ENCODE measurements around the gene HIVEP3.

The HIVEP3 gene

DNA sequence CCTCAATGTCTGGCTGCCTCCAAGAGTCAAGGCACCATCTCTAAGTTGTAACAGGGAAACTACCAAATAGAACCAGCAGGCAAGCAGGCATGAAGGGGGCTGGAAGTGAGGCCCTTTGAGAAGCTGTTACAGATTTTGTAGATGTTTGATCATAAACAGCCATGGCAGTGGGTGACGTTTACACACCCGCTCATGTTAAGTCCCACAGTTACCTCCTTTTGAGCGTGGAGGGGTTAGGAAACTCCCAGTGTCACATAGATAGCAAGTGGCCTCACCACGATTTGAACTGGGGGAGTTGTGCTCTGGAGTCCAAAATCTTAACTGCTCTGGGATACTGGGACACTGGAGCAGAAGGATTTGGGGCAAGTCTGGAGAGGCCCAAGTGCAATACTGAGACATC is 192.4 kb downstream of the HIVEP3 start:
- no peak for DNase-seq

DNA sequence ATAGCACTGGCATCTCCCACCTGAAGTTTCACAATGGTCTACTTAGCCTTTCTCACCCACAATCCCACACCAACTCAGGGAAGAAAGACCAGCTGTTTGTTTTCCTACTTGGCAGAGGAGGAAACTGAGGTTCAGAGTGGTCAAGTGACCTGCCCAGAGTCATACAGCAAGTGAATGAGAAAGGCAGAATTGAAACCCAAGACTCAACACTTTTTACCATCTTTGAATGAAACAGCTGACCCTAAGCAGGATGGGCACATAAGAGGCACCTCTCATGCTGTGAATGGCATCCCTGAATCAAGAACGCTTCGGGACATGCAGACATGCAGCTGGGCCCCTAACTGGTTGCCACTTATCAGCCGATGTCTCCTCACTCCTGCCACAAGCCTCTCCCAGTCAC is 193.8 kb downstream of the HIVEP3 start:
- no peak for DNase-seq

DNA sequence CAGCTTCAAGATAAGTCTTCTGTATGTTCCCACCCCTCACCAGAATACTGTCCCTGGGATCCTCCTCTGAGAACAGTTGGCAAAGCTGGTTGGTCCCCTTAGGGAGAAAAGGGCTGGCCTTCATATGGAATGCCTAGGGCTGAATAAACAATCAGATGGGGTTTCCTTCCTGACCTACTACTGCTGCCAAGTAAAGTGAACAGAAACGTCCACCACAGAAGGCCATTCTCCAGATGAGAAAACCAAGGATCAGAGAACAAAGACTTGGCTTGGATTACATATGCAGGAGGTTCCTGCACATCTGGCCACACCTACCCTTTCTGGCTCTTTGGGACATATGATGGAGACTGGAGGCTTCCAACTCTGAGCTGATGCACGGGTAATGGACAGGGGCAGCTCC is 194.5 kb downstream of the HIVEP3 start:
- DNase-seq: no peak

DNA sequence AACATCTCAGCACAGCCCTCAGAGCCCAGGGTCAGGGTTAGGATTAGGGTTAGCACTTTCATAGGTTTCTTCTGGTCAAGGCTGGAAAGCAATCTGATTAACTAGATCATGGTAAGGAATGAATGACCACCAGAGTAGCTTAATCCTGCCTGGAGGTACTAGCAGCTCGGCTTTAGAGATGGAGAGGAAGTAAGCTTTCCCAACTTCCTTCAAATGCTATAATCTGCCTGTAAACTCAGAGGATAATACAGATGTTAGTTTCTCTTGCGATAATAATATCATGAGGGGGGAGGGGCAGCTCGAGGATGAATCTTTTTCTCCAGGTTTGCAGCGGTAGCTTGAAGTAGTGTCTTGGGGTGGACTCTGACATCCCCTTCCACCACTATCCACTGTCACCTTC is 194.9 kb downstream of the HIVEP3 start:
- DNase-seq: no peak

DNA sequence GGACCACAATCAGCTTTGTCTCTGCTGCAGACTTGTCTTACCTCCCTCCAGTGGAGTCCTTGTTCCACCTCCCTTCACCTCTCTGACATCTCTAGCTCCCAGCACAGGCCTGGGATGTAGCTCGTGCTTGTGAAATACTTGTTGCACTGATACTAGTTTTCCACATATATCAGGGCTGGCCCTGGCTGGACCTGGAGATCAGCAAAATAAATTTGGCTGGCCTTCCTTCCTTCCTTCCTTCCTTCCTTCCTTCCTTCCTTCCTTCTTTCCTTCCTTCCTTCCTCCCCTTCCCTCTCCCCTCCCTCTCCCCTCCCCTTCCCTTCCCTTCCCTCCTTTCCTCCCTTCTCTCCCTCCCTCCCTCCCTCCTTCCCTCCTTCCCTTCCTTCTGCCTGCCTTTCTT is 196.5 kb downstream of the HIVEP3 start:
- no peak for DNase-seq

DNA sequence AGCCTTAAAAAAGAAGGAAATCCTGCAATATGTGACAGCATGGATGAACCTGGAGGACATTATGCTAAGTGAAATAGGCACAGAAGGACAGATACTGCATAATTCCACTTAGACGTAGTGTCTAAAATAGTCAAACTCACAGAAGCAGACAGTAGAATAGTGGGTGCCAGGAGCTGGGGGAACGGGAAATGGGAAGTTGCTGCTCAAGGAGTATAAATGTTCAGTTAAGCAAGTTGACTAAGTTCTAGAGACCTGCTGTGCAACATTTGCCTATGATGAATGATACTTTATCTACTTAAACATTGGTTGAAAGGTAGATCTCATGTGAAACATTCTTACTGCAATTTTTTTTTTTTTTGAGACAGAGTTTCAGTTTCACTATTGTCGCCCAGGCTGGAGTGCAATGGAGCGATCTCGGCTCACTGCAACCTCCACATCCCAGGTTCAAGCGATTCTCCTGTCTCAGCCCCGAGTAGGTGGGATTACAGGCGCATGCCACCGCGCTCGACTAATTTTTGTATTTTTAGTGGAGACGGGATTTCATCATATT is 197.8 kb downstream of the HIVEP3 start:
- DNase-seq: no peak

DNA sequence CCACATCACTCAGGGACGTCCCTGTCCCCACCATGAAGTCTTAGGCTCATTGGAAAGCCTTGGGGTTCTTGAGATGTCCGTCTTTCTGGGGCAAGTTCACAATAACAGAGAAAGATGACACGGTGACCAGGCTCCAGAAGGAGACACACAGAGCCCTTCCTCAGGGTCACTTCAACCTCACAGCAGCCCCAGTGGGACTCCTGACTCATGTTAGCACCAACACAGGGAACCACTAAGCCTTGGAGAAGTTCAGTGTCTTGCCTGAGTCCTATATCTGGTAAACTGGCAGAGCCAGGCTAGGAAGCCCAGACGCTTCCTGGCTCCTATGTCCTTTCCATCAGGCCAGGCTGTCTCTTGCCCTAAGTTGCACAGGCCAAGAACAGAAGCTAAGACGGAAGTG is 199.1 kb downstream of the HIVEP3 start:
- no peak for DNase-seq

DNA sequence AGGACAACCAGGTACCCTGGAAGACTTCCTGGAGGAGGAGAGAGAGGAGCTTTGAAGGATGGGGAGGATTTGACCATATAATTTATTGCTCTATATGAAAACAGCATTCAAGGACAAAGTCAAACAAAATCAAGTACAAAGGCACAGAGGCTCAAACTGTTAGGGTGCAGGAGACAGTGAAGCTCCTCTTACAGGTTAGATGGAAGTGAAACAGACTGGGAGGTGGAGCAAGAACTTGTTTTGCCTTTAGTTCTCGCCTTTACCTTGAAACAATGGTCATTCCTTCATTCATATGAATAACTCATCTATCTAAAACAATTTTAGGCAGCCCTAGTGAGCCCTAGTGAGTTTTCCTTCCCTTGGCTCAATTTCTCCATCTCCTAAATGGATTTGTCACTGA is 199.6 kb downstream of the HIVEP3 start:
- no peak for DNase-seq

DNA sequence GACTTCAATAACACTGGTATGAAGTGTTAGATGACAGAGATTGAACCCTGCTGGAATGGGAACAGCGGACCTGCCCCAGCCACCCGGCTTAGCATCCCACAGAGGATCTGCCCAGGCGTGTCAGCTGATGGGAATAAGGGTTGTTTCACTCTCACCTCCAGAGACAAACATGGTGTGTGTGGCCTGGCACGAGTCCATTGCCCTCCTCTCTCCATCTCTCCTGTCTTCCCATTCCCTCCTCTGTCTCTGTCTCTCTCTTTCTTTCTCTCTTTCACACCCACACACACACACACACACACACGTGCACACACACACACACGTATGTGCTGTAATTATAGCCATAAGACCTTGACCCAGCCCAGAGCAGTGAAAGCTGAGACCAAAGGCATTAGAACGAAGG is 200.2 kb downstream of the HIVEP3 start:
- no peak for DNase-seq

DNA sequence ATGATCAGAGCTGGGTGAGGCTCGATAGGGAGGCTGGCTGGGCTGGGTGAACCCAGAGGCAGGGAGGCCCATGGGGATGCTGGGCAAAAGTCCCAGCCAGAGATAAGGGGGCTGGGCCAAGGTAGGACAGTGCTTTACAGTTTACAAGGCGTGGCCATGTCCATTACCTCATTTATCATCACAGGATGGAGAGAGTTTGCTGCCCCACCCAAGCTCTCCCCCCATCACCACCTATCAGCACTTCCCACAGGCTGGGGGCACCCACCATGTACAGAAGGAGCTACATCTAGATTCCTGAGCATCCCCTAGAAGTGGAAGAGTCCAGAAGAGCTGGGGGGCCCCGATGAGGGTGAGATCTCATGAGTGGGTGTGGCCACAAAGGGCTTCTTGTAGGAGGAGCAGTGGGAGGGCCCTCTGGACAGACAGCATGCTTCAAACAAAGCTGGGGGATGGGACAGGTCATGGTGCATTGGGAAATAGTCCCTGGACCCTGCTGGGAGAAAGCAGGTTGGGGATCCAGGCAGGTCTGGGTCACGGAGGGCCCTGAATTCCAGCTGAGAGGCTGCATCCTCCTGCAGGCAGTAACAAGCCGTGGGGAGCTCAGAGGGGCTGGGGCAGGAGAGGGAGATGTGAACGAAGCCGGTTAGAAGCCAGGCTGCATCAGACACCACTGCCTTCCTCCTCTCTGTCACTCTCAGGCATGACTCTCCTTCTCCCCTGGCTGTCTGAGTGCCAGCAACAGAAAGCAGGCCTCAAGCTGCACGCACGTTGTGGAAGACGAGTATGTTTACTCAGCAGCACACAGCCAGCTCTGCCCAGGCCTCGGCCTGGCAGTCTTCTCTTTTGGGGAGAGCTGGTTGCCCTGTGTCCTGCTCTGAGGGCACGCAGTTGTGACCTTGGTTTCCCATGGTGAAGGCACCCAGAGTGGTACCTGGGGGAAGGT is 202.3 kb downstream of the HIVEP3 start:
- no peak for DNase-seq

DNA sequence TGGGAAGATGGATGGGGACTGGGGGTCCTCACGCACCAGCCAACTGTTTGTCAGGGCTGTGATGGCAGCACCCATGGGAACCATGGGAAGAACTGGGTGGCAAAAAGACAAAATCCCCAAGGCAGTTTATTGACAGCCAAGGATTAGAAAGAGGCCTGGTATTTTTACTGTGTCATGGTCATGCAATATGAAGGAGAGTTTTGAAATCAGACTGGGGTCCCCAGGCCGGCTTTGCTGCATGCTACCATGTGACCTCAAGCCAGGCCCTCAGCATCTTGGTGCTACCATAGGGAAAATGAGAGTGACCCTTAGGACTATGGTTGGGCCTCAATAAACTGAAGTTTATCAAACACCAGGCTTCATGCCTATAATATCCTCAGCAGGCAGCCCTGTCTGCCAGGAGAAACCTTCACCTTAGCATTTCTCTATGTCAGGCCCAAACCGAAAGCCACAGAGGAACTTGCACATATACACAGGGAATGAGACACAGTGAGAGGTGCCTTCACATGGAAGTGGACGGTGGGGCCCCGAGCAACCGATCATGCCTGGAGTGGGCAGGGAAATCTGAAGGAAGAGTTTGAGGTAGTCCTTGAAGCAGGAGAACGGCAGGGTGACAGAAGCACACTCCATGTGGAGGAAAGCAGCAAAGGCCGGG is 203.2 kb downstream of the HIVEP3 start:
- no peak for DNase-seq

DNA sequence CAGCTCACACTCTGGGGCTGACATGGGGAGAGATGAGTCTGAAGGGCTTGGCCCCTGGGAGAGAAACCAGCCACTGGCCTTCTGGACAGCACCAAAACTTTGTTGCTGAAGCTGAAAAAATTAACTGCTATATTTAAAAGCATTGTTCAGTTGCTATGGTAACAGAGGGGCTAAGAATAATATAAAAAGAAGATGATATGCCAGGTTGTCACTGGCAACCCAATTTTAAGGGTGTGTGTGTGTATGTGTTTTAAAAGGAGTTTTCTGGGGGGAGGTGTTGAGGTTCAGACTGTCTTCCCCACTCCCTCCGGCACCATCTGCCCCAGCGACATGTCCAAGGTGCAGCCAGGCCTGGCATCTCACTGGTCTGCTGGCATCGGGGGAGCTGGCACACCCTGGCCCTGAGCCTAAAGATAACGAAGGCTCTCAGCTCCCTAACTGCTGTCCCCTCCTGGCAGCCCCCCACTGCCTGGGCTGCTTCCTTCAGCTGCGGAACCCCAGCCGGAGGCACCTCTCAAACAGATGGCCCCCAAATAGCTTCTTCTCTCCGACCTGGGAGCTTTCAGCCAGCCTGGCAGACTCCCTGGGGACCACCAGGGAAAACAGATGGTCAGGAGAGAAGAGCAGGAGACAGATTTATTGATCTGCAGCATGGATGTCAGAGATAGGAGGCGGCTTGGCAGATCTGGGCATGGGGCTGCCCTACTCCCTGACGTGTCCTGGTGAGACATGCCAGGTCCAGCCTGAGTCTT is 203.9 kb downstream of the HIVEP3 start:
- no peak for DNase-seq

DNA sequence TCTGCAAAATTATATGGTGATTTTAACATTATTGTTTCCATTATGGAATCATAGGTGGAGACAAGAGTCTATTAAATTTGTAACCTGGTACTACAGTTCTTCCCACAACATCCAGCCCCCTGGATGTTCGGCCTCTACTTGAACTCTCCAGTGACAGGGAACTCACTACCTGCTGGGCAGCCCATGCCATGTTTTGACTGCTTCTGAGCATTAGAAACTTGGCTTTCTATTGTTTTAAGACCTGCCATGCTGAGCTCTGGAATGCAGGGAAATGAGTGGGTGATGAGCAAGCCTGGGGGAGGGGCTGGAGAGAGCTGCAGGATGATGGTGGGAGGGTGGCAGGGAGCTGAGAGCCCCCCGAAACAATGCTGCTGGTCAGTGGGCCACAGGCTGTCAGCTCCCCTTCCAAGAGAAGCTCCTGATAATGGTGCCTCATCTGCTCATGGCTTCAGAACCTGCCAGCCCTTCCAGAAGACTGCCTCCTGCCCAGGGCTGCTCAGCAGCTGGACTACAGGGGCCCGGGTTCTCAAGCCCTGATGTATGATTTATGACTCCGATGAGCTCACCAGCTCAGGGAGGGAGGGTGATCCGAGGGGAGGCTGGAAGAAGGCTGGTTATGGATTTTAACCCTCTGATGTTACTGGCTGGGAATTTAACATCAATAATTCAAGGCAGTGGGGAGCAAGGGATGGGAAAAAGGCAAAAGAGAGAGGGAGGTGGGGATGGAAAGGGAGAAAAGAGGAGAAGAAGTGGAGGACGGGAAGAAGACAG is 205.0 kb downstream of the HIVEP3 start:
- DNase-seq: no peak

DNA sequence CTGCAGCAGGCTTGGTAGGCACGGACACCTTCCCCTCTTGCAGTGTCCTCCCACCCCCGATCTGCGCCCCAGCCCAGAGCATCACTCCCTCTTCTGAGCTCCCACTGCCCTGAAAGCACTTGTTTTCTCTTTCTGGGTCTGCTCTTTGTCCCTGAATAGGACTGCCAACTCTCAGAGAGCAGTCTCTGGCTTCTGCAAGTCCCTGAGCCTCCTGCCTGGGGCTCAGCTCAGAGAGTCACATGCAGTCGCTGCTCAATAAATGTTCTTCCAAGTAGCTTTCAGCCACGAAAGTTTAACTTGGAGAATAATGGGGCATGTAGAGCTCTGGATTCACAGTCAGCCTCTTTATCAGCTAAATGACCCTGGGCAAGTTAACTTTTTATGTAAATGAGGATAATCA is 205.6 kb downstream of the HIVEP3 start:
- DNase-seq: no peak

DNA sequence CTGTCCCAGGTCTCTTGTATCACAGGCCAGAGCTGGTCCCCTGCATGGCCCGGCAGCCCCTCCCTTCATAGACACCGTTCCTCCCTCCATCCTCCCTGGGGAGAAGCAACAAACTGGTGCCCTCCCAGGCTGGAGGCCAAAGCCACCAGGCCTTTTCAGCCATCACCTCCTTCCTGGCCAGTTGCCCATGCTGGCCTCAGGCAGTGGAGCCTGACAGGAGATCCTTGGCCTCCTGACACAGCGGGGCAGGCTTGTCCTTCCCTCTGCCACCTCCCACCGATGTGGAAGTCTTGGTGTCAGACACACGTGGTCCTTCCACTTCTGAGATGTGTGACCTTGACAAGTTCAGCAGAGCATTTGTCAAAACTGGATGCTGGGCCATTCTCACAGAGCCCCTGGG is 206.0 kb downstream of the HIVEP3 start:
- no peak for DNase-seq

DNA sequence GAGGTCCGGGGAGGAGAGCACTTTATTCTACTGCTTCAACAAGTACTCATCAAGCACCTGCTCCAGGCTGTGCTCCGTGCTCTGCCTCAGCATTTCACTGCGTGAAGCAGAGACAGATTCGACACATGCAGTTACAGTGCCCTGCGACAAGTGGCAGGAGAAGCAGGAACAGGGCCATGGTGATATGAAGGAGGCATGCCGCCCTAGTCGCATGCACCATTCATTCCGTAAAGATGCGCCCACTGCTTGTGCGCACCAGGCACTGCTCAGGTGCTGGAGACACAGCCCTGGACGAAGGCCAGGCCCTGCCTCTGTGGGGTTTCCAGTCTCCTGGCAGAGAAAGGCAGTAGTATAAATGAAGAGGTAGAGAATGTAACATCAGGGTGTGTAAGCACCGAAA is 206.6 kb downstream of the HIVEP3 start:
- no peak for DNase-seq

DNA sequence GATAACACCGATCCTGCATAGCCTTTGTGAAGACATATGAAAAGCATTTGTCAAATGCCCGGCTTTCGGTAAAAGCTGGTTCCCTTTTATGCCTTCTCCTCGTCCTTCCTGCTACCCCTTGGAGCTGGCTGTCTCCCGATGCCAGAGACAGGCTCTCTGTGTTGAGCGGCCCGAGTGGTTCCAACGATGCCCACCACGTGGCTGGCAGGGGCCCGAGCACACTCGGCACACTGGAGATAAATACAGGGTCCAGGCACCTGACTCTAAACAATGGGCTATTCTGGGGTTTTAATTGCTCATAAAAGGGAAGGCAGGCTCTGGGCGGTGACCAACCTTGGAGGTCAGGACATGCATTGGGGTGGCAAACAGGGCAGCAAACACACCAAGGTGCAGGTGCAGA is 207.1 kb downstream of the HIVEP3 start:
- no peak for DNase-seq

DNA sequence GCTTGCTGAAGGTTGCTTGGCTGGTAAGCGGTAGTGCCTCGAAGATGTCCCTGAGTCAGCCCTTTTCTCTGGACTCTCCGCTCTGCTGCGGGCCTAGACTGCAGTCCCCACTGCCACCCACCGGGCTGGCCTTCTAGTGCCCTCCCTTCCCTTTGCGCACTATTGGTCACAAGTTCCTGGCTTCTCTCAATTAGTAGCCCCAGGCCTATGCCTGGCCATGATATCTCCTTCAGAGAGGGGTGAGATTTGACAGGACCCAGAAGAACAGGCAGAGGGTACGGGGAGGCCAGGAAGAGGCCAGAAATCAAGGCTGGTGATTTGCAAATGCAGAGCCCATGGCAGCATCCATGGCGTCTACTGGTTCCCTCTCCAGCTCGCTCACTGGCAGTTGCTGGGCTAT is 207.7 kb downstream of the HIVEP3 start:
- DNase-seq: no peak

DNA sequence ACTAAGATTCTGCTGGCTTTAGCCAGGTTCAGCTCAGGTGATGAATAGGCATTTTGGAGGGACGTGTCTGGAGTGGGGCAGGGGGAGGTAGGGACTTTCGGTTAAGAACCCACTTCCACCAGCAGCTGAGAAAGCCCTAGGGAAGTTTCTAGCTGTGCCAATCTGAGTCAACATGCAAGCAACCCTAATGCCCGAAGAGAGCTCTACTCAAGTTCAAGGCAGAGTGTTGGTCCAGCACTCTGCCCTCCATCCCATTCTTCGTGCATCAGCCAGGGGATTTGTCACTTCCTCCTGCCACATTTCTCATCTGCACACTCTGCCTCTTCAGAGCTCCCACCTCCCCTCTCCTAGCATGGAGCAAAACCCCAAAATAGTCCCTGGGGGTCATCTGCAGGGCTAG is 208.8 kb downstream of the HIVEP3 start:
- DNase-seq: no peak

DNA sequence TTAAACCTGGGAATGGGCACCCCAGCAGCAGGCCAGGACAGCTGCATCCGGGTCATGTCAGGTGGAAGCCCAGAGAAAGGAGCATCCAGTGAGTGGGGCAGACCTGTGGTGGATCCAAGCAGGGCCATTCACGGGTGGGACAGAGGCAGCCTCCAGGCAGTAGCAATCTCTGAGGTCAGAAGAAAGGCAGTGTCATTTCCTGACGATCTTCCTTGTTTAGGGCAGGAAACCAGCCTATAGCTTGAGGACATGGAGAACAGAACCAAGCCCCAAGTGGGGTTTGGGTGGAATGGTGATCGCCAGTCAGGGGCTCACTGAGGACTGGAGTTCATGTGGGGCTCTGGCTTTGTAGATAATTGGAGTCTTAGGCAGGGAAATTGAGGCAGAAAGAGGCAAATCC is 209.4 kb downstream of the HIVEP3 start:
- DNase-seq: no peak

DNA sequence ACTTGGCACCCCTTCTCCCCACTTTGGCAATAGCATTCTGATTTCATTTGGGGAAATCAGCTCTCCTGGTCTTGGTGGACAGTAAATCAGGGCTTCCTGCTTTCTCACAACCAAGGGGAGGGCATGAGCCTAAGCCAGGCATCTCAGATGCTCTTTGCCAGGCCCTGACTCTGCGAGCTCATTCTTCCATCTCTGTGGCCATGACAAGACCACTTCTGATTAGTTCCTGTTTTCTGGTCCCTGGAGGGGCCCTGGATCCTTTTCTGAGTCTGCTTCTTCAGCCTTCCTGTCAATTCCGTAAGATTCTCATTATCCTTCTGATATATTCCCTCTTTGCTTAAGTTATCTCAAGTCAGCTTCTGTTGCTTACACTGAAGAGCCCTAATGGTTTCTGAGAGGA is 210.4 kb downstream of the HIVEP3 start:
- no peak for DNase-seq

DNA sequence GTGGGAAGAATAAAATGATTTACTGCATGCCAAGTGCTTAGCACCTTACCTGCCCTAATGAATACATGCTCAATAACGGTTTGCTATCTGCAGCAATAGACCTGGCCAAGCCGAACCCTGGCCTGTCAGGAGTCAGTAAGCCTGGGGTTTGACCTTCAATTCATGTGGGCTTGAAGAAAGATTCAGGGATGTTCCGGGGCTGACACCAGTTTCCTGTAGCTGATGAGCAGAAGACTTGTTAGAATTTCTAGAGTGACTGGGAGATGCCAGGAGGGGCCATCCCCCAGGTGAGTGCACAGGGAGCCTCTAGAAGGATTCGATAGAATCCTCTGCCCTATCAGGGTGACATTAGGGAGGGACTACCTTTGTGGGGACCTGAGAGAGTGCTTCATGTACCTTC is 210.9 kb downstream of the HIVEP3 start:
- no peak for DNase-seq

DNA sequence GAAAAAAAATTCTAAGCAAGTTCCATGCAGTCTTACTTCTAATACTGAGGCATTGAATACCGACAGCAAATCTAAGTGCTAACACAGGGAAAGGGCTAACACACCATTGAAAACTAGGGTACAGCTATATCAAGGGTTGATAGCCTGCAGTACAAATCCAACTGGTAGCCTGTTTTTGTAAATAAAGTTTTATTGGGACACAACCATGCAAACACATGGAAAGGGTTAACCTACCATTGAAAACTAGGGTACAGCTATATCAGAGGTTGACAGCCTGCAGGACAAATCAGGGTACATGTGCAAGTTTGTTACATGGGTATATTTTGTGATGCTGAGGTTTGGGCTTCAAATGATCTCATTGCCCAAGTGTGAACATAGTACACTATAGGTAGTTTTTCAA is 212.9 kb downstream of the HIVEP3 start:
- DNase-seq: no peak

All from activated CD4-positive, alpha-beta T cell treated with anti-CD3 and anti-CD28 coated beads, Interleukin-2, amount 50 U/mL, for 48 hours (primary cell).